Fibroblast of the conjunctiva (primary cell): ENCODE measurements around the gene RAD9A.

Source experiments
- DNase-seq: peaks from one replicate; pipeline ENCODE4 v3.0.0-alpha.2; 2010; ENCODE audit warnings: low read depth

RAD9A gene

DNA sequence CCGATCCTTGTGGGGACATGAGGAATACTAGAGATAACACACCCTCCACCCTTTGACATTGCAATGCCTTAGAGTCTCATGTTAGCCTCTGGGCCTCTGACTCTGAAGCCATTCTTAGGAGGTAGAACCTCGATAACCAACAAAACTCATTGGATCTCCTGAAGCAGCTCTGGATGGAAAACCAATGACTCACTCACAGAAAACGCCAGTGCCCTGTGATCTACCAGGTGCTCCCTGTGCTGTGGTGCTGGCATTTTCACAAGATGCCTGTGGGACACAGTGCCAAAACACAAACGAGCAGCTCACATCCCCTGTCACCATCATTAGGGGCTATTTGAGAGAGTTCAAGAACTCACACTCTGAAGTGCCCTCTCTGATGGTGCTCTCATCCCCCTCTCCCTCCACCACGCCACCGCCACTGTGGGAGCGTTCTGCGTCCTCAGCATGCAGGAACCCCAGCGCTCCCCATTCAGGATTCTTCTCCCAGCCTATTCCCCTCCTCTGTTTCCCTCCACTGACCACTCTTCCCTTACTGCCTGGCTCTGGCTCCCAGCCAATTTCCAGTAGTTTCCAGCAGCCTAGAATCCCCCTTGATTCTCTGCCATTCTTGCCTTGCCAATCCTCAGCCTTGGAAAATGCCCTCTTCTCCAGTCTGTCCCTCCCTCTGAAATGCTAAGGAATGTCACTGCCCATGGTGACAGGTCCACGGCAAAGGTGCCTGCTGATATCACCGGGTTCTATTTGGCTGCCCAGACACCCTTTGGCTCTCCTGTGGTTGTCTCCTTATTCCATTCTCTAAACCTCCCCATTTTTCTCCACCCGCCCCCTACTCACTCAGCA, 33.7 kb upstream of the RAD9A start:
- DNase-seq = no peak

DNA sequence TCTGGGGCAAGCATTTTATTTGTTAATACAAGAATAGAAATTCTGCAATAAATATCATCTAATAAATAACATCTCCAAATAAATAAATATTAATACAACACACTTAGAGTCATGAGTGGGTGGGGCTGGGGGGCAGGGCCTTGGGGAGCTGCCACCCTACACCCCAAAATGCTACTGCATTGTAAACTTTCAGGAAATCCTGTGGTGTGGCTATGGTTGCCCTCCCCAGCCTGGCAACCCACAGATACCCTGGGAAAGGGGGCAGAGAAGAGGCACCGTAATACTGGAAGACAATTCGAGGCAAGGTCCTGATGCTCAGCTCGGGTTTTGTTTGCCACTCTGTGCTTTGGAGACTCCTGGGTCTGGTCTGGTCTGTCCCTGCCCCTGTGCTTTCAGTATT, 27.6 kb upstream of the RAD9A start:
- DNase-seq = no peak

DNA sequence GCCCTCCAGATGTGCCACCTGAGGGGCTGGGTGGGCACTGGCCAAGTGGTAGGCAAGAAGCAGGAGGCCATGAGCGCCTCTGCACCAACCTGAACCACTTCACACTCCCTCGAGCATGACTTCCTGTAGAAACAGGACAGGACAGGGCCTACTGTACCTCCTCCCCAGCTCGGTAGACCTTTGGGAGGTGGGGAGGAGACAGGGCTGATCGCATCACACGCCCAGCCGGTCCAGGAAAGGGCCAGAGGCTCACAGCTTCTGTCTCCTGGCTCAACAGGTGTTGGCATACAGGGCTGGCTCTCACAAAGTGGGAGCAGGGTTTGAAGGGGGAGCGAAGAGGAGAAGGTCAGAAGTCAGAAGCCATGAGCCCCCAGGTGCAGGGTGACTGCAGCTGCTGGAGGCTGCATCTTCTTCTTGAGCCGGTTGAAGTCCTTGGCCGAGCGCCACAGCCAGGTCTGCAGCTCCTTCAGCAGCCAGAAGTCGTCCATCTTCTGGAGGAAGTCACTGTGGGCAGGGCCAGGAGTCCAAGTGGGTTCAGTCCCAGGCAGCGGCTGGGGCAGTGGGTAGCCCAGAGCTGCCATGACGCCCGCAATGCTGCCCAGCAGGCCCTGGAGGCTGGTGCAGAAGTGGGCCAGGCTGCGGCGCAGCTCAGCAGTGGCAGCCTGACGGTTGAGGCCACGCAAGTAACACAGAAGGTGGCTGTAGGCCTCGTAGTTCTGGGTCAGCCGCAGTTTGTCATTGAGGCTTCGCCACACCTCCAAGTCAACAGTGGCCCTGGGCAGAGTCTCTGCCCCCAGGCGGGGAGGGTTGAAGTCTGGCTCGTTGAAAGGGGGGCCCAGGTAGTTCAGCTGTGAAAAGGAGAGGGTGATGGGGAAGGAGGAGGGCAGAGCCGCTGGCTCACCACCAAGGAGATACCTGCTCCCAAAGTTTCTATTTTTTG, 26.7 kb upstream of the RAD9A start:
- DNase-seq = no peak

DNA sequence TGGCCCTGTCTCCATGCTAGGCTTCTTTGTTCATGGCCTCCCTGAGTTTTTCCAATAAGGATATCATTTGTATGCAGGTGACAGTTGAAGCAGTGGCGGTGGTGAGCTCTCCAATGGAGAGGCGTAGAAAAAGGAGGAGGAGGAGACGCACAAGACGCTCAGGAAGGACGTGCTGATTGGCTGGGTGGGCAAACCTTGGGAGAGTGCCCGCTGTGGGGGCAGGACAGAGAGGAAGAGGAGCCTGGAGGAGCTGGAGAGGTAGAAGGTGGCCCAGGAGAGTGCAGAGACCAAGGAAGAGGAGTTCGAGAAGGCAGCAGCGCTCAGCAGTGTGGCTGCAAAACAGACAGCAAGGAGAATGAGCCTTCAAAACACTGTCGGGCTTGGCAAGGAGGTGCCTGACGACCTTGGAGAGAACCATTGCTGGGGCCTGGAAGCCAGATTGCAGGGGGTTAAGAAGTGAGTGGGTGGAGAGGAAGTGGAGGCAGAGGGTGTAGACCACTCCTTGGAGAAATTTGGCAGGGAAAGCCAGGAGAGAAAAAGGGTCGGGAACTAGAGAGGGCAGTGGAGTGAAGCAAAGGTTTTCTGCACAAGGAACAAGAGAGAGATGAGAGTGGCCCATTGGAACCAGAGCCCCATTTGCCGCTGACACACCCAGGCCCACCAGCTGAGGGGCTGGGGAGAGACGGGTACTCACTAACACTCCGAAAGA, 25.9 kb upstream of the RAD9A start:
- no peak for DNase-seq

DNA sequence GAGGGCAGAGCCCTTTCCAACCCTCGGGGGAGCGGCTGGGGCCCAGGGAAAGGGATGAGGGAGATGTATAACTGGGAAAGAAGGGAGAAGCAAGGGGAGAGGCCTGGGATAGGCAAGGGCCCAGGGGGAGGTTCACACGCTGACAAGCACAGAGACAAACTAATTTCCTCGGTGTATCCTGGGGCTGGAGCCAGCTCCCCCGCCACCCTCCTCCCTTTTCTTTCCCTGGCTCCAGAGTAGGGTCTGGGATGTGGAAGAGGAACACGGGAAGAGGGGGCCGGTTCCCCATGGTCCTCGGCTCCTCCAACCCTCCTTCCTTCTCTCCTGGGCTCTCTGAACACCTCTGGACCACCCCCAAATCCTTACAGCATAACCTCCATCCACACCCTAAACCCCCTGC, 25.2 kb upstream of the RAD9A start:
- no peak for DNase-seq

DNA sequence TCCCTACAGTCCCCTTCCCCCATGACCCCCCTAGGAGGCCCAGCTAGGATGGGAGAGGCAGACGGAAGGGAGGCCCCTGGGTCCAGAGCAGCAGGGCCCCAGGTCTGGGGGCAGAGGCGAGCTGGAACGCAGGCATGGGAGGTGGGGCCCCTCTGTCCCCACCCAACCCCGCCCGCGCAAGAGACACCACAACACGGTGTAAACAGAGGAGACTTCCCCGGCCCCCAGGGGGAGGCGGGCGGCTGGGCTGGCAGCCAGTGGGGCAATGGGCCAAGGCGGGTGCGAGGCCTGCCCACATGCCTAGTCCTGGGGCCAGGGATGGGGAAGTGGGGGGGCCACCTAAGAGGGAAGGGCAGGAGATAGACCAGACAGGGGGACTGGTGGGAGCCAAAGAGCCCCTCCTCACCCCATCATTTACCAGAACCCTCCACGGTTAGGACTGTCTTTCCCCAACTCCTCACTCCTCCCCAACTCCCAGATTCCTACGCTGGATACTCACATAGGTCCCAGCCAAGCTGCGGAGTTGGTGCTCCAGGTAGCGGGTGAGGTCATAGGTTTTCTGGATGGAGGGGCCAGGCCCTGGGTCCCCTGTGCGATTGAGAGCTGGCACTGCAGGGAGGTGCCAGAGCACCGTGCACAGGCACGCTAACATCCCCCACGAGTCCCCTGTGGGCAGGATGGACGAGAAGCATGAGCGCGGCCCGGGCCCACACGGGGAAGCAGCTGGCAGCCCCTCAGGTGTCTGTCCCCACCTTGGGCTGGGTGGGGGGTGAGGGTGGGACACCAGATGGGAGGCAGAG, 24.6 kb upstream of the RAD9A start:
- DNase-seq = no peak

DNA sequence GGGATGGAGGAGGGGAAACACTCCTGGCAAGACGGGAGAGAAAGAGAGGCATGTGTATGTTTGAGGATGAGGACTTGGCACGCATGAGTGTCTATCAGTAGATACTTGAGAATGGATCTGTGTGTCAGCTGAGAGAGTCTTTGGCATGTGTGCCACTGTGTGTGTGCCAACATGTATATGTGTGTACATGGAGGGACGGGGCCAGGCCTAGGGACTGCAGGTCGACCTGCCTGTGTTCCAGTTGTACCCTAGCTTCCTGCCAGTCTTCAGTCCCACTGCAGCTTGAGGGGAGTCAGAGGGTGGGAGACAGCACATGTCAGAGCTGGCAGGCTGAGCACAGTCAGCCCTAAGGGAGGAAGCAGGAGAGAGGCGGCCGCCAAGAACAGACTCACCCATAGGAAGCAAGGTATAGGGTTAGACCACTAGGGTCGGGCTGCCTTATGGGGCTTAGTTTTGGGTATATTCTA, 24.0 kb upstream of the RAD9A start:
- no peak for DNase-seq

DNA sequence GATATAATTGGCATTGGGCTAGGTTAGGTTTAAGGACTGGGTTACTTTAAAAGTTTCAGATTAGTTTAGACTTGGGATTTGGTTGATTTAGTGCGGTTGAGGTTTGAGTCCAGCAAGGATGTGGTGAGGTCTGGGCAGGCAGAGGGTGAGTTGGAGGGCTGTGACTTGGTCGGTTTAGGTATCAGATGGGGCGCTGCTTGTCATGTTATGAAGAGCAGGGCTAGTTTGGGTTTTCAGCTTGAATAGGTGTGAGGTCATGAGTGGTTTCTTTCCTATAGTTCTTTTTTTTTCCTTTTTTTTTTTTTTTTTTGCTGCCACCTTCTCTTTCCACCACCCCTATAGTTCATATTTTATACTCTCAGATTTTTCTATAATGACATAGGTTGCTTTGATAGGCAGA, 23.2 kb upstream of the RAD9A start:
- no peak for DNase-seq

DNA sequence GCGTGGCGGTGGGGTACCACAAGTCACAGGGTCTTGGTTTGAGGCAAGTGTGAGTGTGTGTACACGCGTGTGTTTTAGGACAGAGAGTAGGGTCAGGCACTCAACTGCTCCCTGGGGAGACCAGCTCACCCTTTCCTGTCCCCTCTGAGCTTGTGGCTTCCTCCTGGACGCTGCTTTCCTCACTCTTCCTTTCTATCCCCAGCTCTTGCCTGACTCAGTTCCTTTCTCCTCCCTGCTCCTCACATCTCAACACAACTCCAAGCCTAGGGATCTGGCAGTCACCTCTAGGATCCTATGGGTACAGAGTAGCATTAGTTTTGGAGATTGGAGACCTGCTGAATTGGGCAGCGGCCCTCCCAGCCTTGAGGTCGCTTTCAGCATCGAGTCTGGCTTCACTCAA, 22.5 kb upstream of the RAD9A start:
- DNase-seq = no peak

DNA sequence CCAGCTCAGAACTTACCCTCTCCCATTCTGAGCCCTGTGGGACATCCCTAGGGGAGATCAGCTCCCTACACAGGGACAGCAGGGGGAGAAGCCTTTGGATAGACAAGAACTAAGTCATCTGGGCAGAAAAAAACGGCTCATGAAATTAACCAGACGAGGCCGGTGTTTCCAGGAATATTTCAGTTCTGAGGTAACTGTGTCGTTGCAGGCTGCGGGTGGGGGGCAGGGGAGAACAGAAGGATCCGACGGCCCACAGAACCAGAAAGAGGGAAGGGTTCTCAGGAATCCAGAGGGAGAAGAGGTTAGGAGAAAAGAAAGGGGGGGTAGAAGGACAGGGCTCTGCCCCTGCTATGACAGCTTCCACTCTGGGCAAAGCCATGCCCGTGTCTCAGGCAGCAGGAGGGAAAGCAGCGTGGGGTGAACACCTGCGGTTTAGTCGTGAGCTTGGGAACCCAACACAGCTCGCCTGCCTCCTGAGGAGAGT, 21.9 kb upstream of the RAD9A start:
- no peak for DNase-seq

DNA sequence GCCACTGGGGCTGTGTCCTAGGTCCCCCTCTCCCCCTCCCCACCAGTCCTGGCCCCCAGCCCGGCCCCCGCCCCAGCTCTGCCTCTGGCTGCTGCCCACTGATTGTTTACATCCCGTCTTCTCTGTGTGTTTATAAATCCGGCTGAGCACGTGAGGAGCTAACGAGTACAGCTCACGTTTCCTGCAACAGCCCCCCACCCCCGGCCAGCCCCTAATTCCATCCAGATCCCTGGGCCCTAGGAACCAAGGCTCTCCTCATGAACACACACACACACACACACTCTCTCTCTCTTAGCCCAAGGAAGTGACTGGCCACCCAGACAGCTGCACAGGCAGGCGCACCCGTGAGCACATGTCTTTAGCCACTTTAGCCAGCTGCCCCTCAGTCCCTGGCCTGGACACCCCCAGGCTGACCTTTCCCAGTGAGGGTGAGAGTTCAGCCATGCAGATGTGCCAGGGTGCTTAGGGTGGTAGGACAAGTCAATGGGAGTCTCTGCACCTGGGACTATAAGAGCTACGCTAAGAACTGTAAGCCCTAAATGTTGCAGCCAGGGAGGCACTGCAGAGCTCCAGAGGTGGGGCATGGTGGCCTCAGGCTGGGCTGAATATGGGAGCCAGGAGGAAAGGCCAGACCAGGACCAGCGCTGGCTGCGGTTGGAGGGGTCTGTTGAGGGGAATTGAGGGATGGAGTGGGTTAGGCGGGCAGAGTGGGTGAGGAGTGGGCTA, 21.3 kb upstream of the RAD9A start:
- no peak for DNase-seq

DNA sequence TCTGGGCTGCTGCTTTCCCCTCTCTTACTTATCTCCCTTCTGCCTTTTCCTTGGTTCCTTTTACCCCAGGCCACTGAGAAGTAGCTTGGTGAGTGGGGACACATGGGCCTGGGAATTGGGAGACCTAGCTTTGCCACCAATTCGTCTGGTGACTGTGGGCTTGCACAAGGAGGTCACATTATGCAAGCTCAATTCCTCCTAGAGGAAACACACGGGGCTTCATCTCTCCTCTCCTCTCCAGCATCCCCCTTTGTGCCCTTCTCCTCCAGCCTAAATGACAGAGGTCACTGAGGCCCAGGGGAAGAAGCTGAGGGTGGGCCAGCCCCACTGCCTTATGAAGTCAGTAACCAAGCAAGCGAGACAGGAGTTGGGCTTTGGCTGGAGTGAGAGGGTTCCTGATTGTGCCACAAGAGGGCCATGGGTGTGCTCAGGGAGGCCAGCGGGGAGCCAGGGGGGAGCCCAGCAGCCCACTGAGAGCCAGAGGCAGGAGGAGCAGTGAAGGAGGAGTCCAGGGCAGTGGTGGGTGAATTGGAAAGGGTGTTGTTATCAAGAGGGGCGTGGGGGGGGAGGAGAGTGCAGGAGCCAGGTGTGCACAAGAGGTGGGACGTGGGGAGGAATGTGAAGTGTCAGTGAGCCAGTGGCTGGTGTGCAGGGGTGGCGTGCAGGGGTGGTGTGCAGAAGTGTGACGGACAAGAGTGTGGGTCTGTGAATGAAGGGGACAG, 20.4 kb upstream of the RAD9A start:
- DNase-seq = no peak

DNA sequence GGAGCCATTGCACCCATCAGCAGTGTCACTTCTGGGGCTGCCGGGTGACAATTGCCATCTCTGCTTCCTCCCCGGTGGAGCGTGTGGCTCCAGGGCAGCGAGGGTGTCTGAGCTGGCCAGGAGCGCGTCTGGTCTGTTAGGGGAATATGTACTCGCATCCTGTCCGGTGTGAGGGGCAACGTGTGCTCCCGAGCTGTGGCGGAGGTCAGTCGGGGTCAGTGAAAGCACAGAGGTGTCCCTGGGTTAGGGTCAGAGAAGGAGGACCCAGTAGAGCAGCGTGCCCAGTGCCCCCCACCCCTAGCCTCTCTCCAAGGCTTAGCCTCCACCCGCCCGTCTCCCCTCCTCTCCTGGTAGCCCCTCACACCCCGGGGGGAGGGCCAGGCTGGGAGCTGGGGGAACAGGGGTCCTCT, 19.9 kb upstream of the RAD9A start:
- DNase-seq = no peak

DNA sequence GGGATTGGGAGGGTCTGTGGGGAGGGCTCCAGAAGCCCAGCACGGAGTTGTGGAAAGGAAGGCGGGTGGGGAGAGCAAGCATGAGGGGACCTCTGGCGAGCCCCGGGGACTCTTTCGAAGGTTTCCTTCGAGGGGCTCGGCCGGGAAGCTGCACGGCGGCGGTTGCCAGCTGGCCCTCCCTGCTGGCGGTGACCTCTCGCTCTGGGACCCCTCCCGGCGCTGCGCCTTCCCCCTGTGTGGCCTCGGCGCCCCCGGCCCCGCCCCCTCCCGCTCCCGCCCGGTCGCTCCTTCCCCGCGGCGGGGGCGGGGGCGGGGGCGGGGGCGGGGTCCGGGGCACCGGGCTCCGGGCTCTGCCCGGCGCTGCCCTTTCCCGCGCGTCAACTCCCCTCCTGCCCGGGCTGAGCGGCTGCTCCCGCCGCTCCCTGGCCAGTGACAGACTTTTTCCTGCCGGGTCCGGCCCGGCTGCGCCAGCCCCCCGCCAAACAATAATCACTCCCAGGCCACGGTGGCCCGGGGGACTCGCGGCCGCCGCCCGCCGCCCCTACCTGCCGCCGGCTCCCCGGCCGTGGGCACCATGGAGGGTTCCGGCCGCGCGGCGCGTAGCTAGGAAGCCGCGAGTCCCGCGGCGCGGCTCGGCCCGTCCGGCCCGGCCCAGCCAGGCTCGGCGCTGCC, 19.3 kb upstream of the RAD9A start:
- no peak for DNase-seq

DNA sequence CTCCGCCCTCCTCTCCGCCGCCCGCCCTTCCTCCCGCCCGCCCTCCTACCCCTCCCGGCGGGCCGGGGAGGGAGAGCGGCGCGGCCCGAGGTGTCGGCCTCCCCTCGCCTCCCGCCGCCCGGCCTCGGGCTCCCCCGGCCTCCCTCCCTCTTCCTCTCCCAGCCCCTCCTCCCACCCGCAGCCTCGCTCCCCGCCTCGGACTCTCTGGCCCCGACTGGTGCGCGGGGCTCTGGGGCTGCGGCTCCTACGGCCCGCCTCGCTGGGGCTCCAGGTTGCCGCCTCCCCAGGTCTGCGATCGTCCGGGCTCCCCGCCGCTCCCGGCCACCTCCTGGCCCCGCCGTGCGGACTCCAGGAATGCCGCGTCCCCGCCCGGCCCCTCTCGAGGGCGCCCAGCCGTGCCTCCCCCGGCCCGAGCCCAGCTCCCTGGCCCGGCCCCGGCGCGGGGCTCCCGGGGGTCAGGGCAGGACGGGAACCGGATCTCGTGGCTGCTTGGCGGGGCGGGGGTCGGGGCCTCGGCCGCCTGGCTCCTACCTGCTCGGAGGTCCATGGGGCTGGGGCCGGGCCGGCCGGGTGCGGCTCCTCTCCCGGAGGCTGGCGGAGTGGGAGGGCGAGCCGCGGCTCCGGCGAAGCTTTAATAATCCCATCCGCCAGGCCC, 18.7 kb upstream of the RAD9A start, which contains the start of gene CLCF1:
TSS of gene CLCF1 (minus strand) at position 606 of the 655 bp plus-strand sequence. CDS start at position 547, 59 bp downstream.
- no peak for DNase-seq

DNA sequence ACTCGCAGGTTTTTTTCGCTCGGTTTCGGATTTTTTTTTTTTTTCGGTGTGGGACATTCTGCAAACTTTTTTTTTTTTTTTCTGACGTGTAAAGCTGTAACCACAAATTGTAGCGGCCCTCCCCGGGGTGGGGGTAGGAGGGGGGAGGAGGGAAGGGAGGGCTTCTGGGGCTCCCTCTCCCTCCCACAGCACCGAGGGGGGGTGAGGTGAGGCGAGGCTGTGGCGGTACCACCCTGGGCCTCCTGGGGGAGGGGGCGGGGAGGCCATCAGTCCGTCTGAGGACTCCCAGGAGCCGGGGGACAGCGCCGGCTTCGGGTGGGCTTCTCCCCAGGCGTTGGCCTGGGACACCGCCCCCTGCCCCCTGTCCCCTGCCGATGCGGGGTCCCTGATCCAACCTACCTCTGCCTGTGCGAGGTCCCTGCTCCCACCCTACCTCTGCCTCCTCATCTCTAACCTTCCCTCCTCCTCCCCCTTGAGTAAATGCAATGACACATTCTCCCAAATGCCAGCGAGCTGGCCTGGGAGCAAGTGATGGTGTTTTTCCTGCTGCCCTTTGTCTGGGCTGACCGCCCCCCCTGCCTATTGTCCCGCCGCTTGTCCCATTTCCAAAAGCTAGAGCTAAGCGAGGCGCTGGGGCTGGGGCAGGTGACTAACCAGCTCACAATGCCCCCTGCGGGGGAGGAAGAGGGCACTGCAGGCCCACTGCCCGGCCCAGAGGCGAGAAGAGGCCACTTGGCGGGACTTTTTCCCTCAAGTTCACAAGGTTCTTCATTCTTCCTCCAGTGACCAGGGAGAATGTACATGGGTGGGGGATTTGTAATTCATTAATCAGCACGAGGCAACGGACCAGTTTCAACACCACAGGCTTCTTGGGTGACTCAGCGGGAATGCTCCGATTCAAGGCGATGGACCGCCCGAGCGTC, 17.9 kb upstream of the RAD9A start:
- DNase-seq = peak; percentile 94

DNA sequence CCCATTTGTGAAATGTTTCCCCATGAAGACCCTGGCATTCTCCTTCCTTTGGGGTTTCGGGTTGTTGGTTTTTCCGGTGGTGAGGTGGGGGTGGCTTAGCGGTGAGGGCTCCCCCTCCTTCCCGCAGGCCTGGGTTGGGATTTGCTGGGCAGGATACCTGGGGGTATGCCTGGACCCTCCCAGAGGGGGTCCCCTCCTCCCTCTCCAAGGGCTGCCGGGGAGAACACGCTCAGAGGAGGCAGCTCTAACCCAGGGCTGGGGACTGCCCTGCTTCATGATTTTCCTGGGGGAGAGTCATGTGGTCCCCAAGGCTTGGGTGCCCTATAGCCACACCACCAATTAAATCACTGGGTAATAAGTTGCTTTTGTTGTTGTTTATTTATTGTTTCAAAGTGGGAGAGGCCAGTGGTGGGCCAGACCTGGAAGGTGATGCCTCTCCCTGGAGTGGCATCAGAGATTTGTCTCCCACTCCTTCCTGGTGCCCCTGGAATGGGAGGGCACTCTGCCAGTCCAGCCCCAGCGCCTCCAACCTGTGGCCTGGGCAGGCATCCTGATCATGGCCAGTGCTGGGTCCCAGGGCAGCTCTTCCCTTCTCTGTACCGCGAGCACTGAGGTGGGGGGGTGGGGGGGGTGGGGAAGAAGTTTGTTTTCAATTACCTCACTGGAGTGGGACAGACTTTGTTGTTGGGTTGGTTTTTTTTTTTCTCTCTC, 17.1 kb upstream of the RAD9A start:
- no peak for DNase-seq
